Spleen (tissue), 11 donors: ENCODE measurements around the gene AK9. TPM values are rescaled to one million over a fixed set of nuclear protein-coding genes. Genes with fewer than 3 reads are reported as not detected.
"Not testable (repeated sequence)": the region's sequence is repeated elsewhere in the genome, so short reads cannot be mapped to it uniquely, and the experiment has no call there.

Source experiments
- DNase-seq: peaks from one replicate; pipeline ENCODE4 v3.0.0-alpha.2; 2020
- H3K27ac ChIP-seq, 8 donors: fragments of 200-600 bp; sonication (generic) in 7 of 8; 1 replicate in 4 of 8; 2 replicates in 4 of 8; pipeline versions ENCODE4 v1.5.0 to v1.8.0; 2016 to 2021; ENCODE audit warnings: inconsistent platforms in 4 of 8, mild to moderate bottlenecking in 4 of 8, moderate library complexity in 1 of 8
- H3K27me3 ChIP-seq, 7 donors: fragments of 200-600 bp; sonication (generic) in 6 of 7; replicated peaks in 1 of 7; 1 replicate in 4 of 7; 2 replicates in 3 of 7; pipeline versions ENCODE4 v1.5.0 to v1.8.0; 2016 to 2021; ENCODE audit warnings: inconsistent platforms in 3 of 7, mild to moderate bottlenecking in 1 of 7
- H3K36me3 ChIP-seq, 6 donors: fragments of 200-600 bp; sonication (generic) in 5 of 6; 1 replicate in 4 of 6; 2 replicates in 2 of 6; pipeline versions ENCODE4 v1.5.0 to v1.8.0; 2016 to 2021; ENCODE audit warnings: inconsistent platforms in 2 of 6
- H3K4me1 ChIP-seq, 6 donors: fragments of 200-600 bp; sonication (generic) in 5 of 6; 1 replicate in 3 of 6; 2 replicates in 3 of 6; pipeline versions ENCODE4 v1.5.0 to v1.8.0; 2016 to 2021; ENCODE audit warnings: inconsistent platforms in 3 of 6
- H3K4me3 ChIP-seq, 8 donors: fragments of 200-600 bp; sonication (generic) in 7 of 8; 1 replicate in 4 of 8; 2 replicates in 4 of 8; pipeline versions ENCODE4 v1.5.0 to v1.8.0; 2016 to 2021; ENCODE audit warnings: inconsistent platforms in 4 of 8, mild to moderate bottlenecking in 4 of 8, moderate library complexity in 2 of 8
- H3K9me3 ChIP-seq, 8 donors: fragments of 200-600 bp; sonication (generic) in 7 of 8; 1 replicate in 4 of 8; 2 replicates in 4 of 8; pipeline versions ENCODE4 v1.5.0 to v1.8.0; 2016 to 2021; ENCODE audit warnings: inconsistent platforms in 4 of 8
- POLR2A ChIP-seq, 3 donors: fragments of 450-650 bp; IDR thresholded peaks; one replicate each; pipeline ENCODE4 v1.5.1; 2017; ENCODE audit warnings: antibody characterized with exemption in 3 of 3, mild to moderate bottlenecking in 1 of 3
- POLR2AphosphoS5 ChIP-seq, 3 donors: sonication (generic); formaldehyde crosslinking; IDR thresholded peaks; one replicate each; pipeline ENCODE4 v1.5.1; 2017; ENCODE audit warnings: antibody characterized with exemption in 3 of 3
- WGBS, 5 donors: extraction: QIAGEN DNeasy Blood & Tissue Kit in 3 of 5; methylation state at CpG; one replicate each; pipeline versions ENCODE4 v1.1.5 to v1.1.7; 2013 to 2018; 5-methylcytosine and 5-hydroxymethylcytosine counted together
- intact Hi-C: fragments of 100-400 bp; cut with DNase I; formaldehyde crosslinking; loops from one replicate; pipeline ENCODE4 v1.15.0; 2023; ENCODE audit warnings: low total_unique reads
- polyA plus RNA-seq, 3 donors: library from polyadenylated mRNA; stranded (reverse); fragments of 200-250 nt; gene quantifications; one replicate each; pipeline ENCODE4 v1.2.1, GENCODE V29; 2013
- total RNA-seq, 7 donors: library from RNA; depleted of rRNA in 3 of 7; stranded (reverse); fragments of >200 nt in 3 of 7; fragmentation: NEBNext Ultra II Directional in 4 of 7; extraction: Animal tissue kit (Norgen Biotek cat#: 25700) in 4 of 7; gene quantifications; one replicate each; pipeline versions ENCODE4 v1.1.0 to v1.2.1, GENCODE V29; 2016 to 2021
- TF ChIP-seq, protein P1 (sequence below), 11 experiments: fragments of 200-600 bp in 7 of 11; fragments of 450-650 bp in 4 of 11; sonication (generic) in 4 of 11; IDR thresholded peaks in 8 of 11; conservative IDR thresholded peaks in 3 of 11; 1 replicate in 7 of 11; 2 replicates in 4 of 11; pipeline versions ENCODE4 v1.4.0 to v1.8.0; 2016 to 2021; ENCODE audit warnings: antibody characterized with exemption in 11 of 11, inconsistent platforms in 4 of 11, mild to moderate bottlenecking in 1 of 11
- donor health status: healthy with polysubstance abuse.
- donor health status: DM: no; HTN: no; CAD: no; lungs with moderate emphysema.
- donor health status: DM: no; HTN: no; CAD: no.
- donor health status: Bipolar disorder and iron deficiency.
- donor health status: healthy.
- donor health status: DM: no; HTN: no; CAD: no.
- donor health status: DM: yes; HTN: yes; CAD: no.

AK9 gene
- total and polyA plus RNA-seq, 10 donors, result 3.8 to 24.9 (median 11.5) TPM

DNA sequence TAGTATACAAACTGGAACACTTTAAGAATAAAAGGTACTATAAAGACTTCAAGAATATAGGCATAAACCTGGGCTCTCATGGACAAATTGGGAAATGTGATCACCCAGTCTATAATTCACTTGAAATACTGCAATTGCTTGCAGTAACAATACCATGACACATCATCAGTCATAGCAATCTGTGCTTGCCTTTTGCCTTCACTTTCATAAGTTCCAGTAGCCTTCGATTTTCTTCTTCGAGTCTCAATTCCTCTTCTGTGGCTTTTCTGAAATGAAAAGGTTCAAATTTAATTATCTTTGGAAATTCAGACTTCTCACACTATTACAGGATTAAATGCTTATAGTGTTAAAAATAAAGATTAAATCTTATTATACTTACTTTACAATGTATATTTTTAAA lies 111.6 kb downstream of the AK9 start:
- Histone ChIP-seq H3K36me3 (peaks cover 0 to 11% (median 3%) of the 10 kb centered on the region in 6 donors), H3K27ac (no peak overlapping the region), H3K27me3 (no peaks in the 10 kb centered on the region), H3K9me3 (no peaks in the 10 kb centered on the region), H3K4me3 (no peak overlapping the region), H3K4me1 (no peaks in the 10 kb centered on the region)
- intact Hi-C loops, result no loop called here
- no peak for DNase-seq
- WGBS, 5 donors, result 73 to 82% (median 78%) methylated on average over 2 of the region's 2 CpGs
- TF ChIP-seq, protein P1, sequence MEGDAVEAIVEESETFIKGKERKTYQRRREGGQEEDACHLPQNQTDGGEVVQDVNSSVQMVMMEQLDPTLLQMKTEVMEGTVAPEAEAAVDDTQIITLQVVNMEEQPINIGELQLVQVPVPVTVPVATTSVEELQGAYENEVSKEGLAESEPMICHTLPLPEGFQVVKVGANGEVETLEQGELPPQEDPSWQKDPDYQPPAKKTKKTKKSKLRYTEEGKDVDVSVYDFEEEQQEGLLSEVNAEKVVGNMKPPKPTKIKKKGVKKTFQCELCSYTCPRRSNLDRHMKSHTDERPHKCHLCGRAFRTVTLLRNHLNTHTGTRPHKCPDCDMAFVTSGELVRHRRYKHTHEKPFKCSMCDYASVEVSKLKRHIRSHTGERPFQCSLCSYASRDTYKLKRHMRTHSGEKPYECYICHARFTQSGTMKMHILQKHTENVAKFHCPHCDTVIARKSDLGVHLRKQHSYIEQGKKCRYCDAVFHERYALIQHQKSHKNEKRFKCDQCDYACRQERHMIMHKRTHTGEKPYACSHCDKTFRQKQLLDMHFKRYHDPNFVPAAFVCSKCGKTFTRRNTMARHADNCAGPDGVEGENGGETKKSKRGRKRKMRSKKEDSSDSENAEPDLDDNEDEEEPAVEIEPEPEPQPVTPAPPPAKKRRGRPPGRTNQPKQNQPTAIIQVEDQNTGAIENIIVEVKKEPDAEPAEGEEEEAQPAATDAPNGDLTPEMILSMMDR (IDR thresholded peaks at IDR 0.05 in 8 of 11, conservative IDR thresholded peaks at IDR 0.05 in 3 of 11), result no peak
- TF ChIP-seq POLR2A (IDR thresholded peaks at IDR 0.05) (no peak), POLR2AphosphoS5 (IDR thresholded peaks at IDR 0.05) (no peak)

DNA sequence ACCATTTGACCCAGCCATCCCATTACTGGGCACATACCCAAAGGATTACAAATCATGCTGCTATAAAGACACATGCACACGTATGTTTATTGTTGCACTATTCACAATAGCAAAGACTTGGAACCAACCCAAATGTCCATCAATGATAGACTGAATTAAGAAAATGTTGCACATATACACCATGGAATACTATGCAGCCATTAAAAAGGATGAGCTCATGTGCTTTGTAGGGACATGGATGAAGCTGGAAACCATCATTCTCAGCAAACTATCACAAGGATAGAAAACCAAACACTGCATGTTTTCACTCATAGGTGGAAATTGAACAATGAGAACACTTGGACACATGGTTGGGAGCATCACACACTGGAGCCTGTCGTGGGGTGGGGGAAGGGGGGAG lies 121.1 kb downstream of the AK9 start:
- H3K4me3 ChIP-seq, H3K4me1 ChIP-seq, H3K27ac ChIP-seq, H3K36me3 ChIP-seq, DNase-seq, intact Hi-C loops, H3K27me3 ChIP-seq: not testable (repeated sequence)
- peaks cover 0 to 16% (median 2%) of the 10 kb centered on the region in 8 donors for H3K9me3 ChIP-seq
- WGBS, 5 donors, result 87 to 97% (median 94%) methylated on average over 2 of the region's 2 CpGs

DNA sequence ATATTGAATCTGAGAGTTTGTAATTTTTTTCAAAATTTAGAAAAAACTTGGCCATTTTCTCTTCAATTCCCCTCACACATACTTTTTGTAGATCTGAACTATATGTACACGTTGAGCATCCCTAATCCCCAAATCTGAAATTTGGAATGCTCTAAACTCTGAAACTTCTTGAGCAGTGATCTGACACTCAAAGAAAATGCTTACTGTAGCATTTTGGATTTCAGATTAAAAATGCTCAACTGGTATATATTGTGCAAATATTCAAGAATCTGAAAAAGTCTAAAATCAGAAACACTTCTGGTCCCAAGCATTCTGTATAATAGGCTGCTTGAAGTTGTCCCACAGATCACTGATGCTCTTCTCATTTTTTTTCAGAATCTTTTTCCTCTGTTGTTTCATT lies 129.2 kb downstream of the AK9 start:
- no peak for DNase-seq
- Histone ChIP-seq H3K4me1 (no peaks in the 10 kb centered on the region), H3K27me3 (no peaks in the 10 kb centered on the region), H3K36me3 (peaks cover 0 to 39% (median 4%) of the 10 kb centered on the region in 6 donors), H3K4me3 (no peak overlapping the region), H3K27ac (no peak overlapping the region), H3K9me3 (peaks cover 0 to 20% (median 14%) of the 10 kb centered on the region in 8 donors)
- intact Hi-C loops, result no loop called here
- TF ChIP-seq, protein P1 (IDR thresholded peaks at IDR 0.05 in 8 of 11, conservative IDR thresholded peaks at IDR 0.05 in 3 of 11), result no peak
- TF ChIP-seq POLR2A (IDR thresholded peaks at IDR 0.05) (no peak), POLR2AphosphoS5 (IDR thresholded peaks at IDR 0.05) (no peak)
- WGBS, 5 donors, result 91 to 98% (median 95%) methylated on average over 1 of the region's 1 CpG

DNA sequence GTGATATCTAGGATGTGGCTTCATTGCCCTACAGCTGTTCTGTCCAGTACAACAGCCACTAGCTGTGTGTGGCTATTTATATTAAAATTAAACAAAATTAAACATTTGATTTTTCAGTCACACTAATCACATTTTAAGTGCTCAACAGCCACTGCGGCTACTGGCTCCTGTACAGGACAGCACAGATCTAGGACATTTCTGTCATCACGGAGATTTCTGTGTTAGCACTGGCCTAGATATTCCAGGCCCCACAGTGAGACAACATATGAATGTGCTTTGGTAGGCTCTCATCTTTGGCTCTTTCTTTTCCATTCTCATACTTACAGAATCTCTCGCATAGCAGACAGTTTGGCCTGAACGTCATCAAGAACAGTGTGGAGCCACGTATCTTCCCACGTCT lies 159.6 kb downstream of the AK9 start:
- Histone ChIP-seq H3K9me3 (no peaks in the 10 kb centered on the region), H3K27ac (no peak overlapping the region), H3K36me3 (no peaks in the 10 kb centered on the region), H3K27me3 (no peaks in the 10 kb centered on the region), H3K4me1 (peaks cover 0 to 4% (median 0%) of the 10 kb centered on the region in 6 donors), H3K4me3 (no peak overlapping the region)
- intact Hi-C loops, result no loop called here
- TF ChIP-seq, protein P1 (IDR thresholded peaks at IDR 0.05 in 8 of 11, conservative IDR thresholded peaks at IDR 0.05 in 3 of 11), result no peak
- no peak for TF ChIP-seq POLR2A (IDR thresholded peaks at IDR 0.05)
- no peak for TF ChIP-seq POLR2AphosphoS5 (IDR thresholded peaks at IDR 0.05)
- 88 to 94% (median 90%) methylated on average over 6 of the region's 6 CpGs for WGBS, 5 donors
- no peak for DNase-seq

DNA sequence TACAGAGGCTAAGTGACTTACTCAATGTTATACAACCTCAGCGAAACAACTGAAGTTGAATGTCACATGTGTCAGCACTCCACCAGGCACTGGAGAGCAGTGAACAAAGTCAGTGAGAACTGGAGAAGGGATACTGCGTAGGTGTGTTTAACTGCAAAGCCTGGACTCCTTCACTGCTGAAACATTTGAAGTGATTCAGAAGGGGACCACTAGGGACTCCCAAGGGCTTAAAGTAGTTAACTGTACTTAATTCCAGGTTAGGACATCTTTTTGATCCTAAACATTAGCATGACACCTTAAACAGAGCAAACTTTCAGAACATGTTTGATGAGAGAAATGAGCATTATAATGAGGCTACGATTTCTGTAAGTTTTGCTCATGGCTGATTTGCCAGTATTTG lies 163.0 kb downstream of the AK9 start:
- Histone ChIP-seq H3K27me3 (no peaks in the 10 kb centered on the region), H3K4me3 (no peak overlapping the region), H3K36me3 (no peaks in the 10 kb centered on the region), H3K27ac (no peak overlapping the region), H3K9me3 (peaks cover 0 to 17% (median 8%) of the 10 kb centered on the region in 8 donors), H3K4me1 (peaks cover 0 to 4% (median 0%) of the 10 kb centered on the region in 6 donors)
- WGBS, 5 donors, result 87 to 94% (median 90%) methylated on average over 3 of the region's 3 CpGs
- intact Hi-C loops, result loop anchor here (10.0 kb wide), 1 partner anchor 527 kb away; no protein-coding TSS in a partner anchor
- DNase-seq, result no peak
- no peak for TF ChIP-seq POLR2AphosphoS5 (IDR thresholded peaks at IDR 0.05)
- TF ChIP-seq, protein P1 (IDR thresholded peaks at IDR 0.05 in 8 of 11, conservative IDR thresholded peaks at IDR 0.05 in 3 of 11), result no peak
- no peak for TF ChIP-seq POLR2A (IDR thresholded peaks at IDR 0.05)
